Measurements from ENCODE around the gene PARD3. TPM values are rescaled to one million over a fixed set of nuclear protein-coding genes. Genes with fewer than 3 reads are reported as not detected.
A peak's percentile ranks its signal among the peaks of the same experiment; 100 is the strongest.

Gene PARD3
- total RNA-seq, 1 experiment from 2014 or later: 51.8 TPM

DNA sequence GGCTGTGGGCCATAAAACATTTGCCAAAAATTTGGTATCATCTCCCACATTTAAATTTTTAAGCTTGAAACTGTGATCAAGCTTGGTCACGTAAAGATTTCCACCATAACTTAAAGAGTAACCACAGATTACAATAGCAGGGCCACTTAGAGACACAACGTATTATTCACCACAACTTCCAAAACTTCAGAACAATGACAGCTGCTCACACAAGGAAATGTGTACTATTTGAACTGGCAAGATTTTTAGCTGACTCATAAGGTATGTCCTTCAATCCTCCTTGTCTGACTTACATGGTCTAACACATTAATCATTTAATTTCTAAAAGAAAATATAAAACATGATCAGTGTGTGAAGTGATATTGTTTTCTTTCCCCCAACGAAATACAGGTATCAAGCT lies 234.5 kb downstream of the PARD3 start:
- H3K36me3 Mint-ChIP-seq: no peaks in the 10 kb centered on the region
- H3K27me3 Mint-ChIP-seq (ENCODE audit: low read depth): no peaks in the 10 kb centered on the region
- H3K4me1 Mint-ChIP-seq: peaks cover 67% of the 10 kb centered on the region
- H3K9me3 Mint-ChIP-seq: no peaks in the 10 kb centered on the region
- peak overlapping the region; percentile 76 for H3K27ac Mint-ChIP-seq
- no peak for DNase-seq (ENCODE audit: low spot score)
- POLR2A ChIA-PET: no interaction called here
- H3K4me3 Mint-ChIP-seq: no peak overlapping the region
- no peak for ATAC-seq
- TF ChIP-seq, protein P1, sequence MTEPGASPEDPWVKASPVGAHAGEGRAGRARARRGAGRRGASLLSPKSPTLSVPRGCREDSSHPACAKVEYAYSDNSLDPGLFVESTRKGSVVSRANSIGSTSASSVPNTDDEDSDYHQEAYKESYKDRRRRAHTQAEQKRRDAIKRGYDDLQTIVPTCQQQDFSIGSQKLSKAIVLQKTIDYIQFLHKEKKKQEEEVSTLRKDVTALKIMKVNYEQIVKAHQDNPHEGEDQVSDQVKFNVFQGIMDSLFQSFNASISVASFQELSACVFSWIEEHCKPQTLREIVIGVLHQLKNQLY (CRISPR knock-in tag; IDR thresholded peaks at IDR 0.05): no peak
- TF ChIP-seq KAT7 (CRISPR knock-in tag; IDR thresholded peaks at IDR 0.05; ENCODE audit: borderline replicate concordance) (no peak), PRRX2 (CRISPR knock-in tag; IDR thresholded peaks at IDR 0.05) (no peak), STAT6 (CRISPR knock-in tag; conservative IDR thresholded peaks at IDR 0.05; ENCODE audit: low read depth) (no peak)
- TF ChIP-seq, protein P2, sequence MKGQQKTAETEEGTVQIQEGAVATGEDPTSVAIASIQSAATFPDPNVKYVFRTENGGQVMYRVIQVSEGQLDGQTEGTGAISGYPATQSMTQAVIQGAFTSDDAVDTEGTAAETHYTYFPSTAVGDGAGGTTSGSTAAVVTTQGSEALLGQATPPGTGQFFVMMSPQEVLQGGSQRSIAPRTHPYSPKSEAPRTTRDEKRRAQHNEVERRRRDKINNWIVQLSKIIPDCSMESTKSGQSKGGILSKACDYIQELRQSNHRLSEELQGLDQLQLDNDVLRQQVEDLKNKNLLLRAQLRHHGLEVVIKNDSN (CRISPR knock-in tag; IDR thresholded peaks at IDR 0.05): no peak
- TF ChIP-seq, protein P3, sequence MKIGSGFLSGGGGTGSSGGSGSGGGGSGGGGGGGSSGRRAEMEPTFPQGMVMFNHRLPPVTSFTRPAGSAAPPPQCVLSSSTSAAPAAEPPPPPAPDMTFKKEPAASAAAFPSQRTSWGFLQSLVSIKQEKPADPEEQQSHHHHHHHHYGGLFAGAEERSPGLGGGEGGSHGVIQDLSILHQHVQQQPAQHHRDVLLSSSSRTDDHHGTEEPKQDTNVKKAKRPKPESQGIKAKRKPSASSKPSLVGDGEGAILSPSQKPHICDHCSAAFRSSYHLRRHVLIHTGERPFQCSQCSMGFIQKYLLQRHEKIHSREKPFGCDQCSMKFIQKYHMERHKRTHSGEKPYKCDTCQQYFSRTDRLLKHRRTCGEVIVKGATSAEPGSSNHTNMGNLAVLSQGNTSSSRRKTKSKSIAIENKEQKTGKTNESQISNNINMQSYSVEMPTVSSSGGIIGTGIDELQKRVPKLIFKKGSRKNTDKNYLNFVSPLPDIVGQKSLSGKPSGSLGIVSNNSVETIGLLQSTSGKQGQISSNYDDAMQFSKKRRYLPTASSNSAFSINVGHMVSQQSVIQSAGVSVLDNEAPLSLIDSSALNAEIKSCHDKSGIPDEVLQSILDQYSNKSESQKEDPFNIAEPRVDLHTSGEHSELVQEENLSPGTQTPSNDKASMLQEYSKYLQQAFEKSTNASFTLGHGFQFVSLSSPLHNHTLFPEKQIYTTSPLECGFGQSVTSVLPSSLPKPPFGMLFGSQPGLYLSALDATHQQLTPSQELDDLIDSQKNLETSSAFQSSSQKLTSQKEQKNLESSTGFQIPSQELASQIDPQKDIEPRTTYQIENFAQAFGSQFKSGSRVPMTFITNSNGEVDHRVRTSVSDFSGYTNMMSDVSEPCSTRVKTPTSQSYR (CRISPR knock-in tag; IDR thresholded peaks at IDR 0.05): no peak
- CTCF ChIA-PET: no interaction called here

DNA sequence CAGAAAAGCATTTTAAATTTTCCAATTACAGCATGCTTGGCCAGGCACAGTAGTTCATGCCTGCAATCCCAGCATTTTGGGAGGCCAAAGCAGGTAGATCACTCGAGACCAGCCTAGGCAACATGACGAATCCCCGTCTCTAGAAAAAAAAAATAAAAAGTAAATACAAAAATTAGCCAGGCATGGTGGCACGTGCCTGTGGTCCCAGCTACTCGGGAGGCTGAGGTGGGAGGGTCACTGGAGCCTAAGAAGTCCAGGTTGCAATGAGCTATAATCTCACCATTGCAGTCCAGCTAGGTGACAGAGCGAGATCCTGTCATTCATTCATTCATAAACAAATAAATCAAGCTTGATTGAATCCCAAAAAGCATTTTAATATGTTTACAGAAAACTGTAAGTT lies 234.9 kb downstream of the PARD3 start:
- H3K36me3 Mint-ChIP-seq: no peaks in the 10 kb centered on the region
- no peak overlapping the region for H3K27ac Mint-ChIP-seq
- H3K4me1 Mint-ChIP-seq: peaks cover 64% of the 10 kb centered on the region
- POLR2A ChIA-PET: no interaction called here
- CTCF ChIA-PET: no interaction called here
- H3K27me3 Mint-ChIP-seq (ENCODE audit: low read depth): no peaks in the 10 kb centered on the region
- TF ChIP-seq ZNF263 (CRISPR knock-in tag; IDR thresholded peaks at IDR 0.05; ENCODE audit: low read depth) (no peak), NFYB (CRISPR knock-in tag; conservative IDR thresholded peaks at IDR 0.05; ENCODE audit: low read depth) (no peak), GABPB1 (CRISPR knock-in tag; IDR thresholded peaks at IDR 0.05) (no peak), ATF3 (CRISPR knock-in tag; conservative IDR thresholded peaks at IDR 0.05) (no peak), GTF2I (CRISPR knock-in tag; conservative IDR thresholded peaks at IDR 0.05) (no peak)
- TF ChIP-seq, protein P4, sequence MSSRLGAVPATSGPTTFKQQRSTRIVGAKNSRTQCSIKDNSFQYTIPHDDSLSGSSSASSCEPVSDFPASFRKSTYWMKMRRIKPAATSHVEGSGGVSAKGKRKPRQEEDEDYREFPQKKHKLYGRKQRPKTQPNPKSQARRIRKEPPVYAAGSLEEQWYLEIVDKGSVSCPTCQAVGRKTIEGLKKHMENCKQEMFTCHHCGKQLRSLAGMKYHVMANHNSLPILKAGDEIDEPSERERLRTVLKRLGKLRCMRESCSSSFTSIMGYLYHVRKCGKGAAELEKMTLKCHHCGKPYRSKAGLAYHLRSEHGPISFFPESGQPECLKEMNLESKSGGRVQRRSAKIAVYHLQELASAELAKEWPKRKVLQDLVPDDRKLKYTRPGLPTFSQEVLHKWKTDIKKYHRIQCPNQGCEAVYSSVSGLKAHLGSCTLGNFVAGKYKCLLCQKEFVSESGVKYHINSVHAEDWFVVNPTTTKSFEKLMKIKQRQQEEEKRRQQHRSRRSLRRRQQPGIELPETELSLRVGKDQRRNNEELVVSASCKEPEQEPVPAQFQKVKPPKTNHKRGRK (CRISPR knock-in tag; IDR thresholded peaks at IDR 0.05; ENCODE audit: borderline replicate concordance): no peak
- TF ChIP-seq, protein P5, sequence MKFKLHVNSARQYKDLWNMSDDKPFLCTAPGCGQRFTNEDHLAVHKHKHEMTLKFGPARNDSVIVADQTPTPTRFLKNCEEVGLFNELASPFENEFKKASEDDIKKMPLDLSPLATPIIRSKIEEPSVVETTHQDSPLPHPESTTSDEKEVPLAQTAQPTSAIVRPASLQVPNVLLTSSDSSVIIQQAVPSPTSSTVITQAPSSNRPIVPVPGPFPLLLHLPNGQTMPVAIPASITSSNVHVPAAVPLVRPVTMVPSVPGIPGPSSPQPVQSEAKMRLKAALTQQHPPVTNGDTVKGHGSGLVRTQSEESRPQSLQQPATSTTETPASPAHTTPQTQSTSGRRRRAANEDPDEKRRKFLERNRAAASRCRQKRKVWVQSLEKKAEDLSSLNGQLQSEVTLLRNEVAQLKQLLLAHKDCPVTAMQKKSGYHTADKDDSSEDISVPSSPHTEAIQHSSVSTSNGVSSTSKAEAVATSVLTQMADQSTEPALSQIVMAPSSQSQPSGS (CRISPR knock-in tag; IDR thresholded peaks at IDR 0.05; ENCODE audit: borderline replicate concordance, low read depth): no peak
- ATAC-seq: no peak
- no peak for DNase-seq (ENCODE audit: low spot score)
- H3K4me3 Mint-ChIP-seq: no peak overlapping the region
- H3K9me3 Mint-ChIP-seq: no peaks in the 10 kb centered on the region
